Non-pigmented ciliary epithelial cell (primary cell): ENCODE measurements around the gene APLNR.
"Not testable (repeated sequence)": the region's sequence is repeated elsewhere in the genome, so short reads cannot be mapped to it uniquely, and the experiment has no call there.

Experiments
- DNase-seq: peaks from one replicate; pipeline ENCODE4 v3.0.0-alpha.2; 2010; ENCODE audit warnings: low read depth

The APLNR gene

GRCh38 chr11:57237204-57237681 is at the start of gene APLNR:
Gene APLNR (minus strand): TSS chr11:57237250. CDS start chr11:57237004, 246 bp downstream.
- no peak for DNase-seq

- DNase-seq, result no peak
Observed at GRCh38 chr11:57283231-57283990, 46.4 kb upstream of the APLNR start.

- DNase-seq, result not testable (repeated sequence)
Observed at GRCh38 chr11:57281546-57281945, 44.5 kb upstream of the APLNR start.

DNA sequence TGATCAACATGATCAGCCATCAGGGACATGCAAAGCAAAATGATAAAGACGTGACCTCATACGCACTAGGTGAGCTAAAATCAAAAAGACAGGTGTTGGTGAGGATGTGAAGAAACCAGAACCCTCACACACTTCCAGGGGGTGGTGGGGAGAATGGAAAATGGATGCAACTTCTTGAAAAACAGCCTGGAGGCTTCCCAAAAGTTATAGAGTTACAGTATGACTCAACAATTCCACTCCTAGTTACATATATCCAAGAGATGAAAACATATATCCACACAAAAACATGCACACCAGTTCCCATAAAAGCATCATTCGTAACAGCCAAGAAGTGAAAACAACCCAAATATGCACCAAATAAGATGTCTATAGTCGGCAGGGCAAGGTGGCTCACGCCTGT is 42.1 kb upstream of the APLNR start:
- DNase-seq, result no peak

DNA sequence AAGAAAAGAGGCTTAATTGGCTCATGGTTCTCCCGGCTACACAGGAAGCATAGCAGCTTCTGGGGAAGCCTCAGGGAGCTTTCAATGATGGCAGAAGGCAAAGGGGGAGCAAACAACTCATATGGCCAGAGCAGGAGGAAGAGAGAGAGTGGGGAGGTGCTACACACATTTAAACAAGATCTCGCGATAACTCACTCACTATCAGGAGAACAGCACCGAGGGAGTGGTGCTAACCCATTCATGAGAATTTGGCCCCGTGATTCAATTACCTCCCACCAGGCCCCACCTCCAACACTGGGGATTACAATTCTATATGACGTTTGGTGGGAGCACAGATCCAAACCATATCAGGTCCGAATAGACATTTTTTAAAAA is 41.7 kb upstream of the APLNR start:
- no peak for DNase-seq

GRCh38 chr11:57277845-57278720 is 41.0 kb upstream of the APLNR start:
- DNase-seq, result peak; percentile 30

DNA sequence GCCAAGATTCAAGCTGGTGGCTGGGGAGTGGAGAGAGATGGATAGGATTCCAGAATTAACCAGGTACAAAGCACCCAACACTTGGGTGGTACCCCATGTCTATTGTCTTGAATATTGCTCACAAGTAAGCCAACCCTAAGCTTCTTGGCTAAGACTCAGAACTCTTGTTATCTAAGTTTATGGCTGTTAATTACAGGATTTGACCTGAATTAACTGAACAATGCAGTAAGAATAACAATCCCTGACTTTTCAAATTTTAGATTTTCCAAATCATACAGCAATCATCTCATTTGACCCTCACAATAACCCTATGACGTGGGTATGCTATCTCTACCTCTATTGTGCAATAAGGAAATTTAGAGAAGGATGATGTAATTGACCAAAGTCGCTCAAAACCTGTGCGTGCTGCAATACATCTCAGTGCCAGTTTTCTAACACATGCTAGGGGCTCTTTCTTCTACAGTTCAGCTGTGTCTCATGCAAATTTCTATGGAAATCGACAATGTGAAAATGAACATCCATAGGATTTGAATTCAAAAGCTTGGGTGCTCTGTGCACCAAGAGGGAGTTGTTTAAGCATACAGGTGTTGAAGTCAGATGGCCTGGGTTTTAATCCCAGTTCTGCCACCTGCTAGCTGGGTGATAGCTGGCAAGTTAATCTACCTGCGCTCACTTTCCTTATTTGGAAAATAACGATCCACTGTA is 40.1 kb upstream of the APLNR start:
- DNase-seq, result no peak

GRCh38 chr11:57276169-57276970 is 39.3 kb upstream of the APLNR start:
- no peak for DNase-seq

DNA sequence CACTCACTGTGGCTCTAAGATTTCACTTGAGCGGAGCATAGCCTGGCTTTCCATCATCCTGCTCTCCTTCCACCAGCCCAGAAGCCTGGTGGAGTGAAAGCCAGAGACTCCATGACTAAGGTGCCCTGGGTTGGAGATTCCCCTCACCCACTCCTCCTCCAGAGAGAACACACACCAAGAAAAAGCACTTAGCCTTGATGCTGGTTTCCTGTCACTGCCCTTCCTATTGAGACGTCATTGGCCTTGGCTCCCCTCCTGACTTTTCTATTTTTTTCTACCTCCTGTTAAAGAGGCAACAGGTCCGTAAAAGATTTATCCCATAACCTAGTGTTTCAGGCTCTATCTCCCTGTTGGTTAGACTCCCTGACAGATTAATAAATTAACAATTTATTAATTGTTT is 38.5 kb upstream of the APLNR start:
- no peak for DNase-seq

DNA sequence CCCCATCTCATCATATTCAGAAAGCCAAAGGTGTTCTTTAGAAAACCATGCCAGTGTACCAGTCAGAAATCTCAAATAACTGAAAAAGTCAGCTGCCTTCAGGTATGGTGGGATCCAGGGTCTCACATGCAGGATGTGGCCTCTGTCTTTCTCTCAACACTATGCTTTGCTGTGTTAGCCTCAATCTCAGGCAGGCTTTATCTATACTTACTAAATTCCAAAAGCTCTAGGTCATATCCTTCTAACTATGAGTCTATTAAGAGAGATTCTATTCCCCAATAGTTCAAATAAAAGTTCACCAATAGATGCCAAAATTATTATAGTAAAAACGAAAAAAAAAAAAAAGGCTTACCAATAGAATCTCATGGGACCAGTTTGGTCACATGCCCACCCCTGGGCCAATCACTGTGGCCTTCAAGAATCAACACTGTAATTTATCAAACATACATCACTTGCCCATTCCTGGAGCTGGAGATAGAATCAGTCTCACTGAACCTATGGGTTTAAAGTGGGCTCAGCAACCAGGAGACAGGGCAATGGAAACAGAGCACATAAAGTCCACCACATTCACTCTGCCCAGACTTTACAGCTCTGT is 38.0 kb upstream of the APLNR start:
- no peak for DNase-seq

- no peak for DNase-seq
Observed at GRCh38 chr11:57273448-57274058, 36.5 kb upstream of the APLNR start.

- DNase-seq, result no peak
Observed at GRCh38 chr11:57269571-57270021, 32.5 kb upstream of the APLNR start.

- no peak for DNase-seq
Observed at GRCh38 chr11:57266157-57266556, 29.1 kb upstream of the APLNR start.

- no peak for DNase-seq
Observed at GRCh38 chr11:57263351-57263750, 26.3 kb upstream of the APLNR start.

DNA sequence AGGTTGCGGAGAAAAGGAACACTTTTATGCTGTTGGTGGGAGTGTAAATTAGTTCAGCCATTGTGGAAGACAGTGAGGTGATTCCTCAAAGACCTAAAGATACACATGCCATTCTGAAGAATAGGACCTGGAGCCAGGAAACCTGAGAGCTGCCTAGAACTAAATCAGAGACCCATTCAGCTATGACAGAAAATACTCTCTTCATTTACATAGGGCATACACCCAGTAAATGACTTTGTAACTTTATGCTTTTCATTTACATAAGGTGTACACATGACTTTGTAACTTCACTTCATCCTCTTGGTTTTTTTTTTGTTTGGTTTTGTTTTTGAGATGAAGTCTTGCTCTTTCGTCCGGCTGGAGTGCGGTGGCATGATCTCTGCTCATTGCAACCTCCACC is 25.1 kb upstream of the APLNR start:
- DNase-seq, result no peak

DNA sequence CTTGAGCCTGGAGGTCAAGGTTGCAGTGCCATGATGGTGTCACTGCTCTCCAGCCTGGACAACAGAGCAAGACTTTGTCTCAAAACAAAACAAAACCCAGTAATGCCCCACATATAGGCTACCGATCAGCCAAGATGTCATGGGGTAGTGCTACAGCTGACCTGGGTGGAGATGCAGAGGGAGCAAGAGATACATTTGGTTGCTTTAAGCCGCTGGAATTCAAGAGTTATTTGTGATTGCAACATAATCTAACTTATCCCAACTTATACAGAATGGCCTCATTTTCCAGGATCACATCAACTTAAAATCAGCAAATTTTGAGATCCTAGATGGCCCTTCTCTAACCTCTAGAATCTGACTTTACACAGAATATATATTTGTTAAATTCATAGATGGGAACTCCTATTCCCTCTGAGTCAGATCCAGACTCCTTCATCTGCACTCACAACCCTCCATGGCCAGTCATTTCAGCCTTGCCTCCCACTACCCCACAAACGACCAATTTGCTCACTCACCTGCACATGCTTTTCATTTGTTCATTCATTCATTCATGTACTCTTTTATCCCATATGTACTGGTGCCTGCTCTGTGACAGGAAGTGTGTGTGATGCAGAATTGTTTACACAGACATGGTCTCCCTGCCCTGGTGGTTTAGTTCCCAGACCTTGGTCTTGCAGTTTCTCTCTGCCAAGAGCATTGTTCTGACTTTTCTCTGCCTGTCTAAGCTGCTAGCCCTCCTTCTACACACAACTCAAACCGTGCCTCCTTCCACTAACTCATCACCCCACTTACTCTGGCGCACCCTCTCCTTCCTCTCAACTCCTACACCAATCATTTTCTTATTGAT is 24.1 kb upstream of the APLNR start:
- no peak for DNase-seq

GRCh38 chr11:57256119-57256518 is 19.1 kb upstream of the APLNR start:
- no peak for DNase-seq

DNA sequence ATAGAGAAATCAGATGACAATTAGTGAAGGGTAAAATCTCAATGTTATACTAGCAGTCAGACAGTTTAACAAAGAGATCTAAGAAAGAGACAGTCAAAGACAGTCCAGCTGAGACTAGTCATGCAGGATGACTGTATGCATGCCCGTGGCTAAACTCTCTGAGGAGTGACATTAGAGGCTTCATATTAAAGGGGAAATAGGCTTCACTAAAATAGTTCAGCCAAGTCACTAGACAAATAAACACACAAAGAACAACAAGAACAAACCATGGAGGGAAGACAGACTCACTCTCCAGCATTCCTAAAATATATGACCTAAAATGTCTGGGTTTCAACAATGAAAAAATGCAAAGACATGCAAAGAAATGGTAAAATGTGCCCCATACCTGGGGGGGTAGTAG is 18.6 kb upstream of the APLNR start:
- no peak for DNase-seq

DNA sequence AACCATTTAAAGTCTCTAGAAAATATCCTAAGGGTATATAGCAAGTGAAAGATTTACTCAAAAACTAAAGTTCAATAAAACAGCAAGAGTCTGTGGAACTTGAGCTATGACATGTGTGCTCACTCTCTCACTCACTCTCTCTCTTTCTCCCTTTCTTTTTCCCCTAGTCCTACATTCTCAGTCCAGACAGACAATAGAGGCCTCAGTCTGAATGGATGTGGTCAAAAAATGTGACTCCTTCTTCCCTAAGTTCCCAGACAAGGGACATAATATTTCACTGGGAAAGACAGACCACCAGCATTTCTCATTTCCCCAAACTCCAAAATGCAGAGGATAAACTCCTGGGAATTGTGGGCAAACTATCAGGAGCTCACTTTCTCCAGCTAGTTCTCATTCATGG is 17.6 kb upstream of the APLNR start:
- no peak for DNase-seq
